Measurements from ENCODE around the gene CHCHD6.

- TF ChIP-seq POLR2A (IDR thresholded peaks at IDR 0.05; ENCODE audit: low read length), result no peak
- no peak for TF ChIP-seq GATA1 (IDR thresholded peaks at IDR 0.05; ENCODE audit: low read depth, low read length)
Measured at GRCh38 chr3:126851934-126852333, 147.9 kb downstream of the CHCHD6 start.

Data from erythroblast (primary cell).